Measurements from ENCODE around the gene ZNF511.

DNA sequence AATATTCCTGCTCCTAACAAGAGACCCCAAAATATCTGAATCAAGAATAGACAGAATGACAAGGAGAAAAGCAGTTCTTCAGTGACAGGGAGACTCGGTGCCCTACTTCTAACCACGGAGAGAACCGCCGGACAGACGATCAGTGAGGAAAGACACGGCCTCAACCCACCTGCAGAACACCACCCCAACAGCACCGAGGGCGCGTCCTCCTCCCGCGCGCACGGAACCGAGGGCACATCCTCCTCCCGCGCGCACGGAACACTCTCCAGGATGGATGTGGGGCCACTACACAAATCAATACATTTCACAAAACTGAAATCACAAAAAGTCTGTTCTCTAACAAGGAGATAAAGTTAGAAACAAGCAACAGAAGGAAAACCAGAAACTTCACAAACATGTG lies 22.3 kb upstream of the ZNF511 start:
- no peak for TF ChIP-seq EZH2phosphoT487 (IDR thresholded peaks at IDR 0.05; ENCODE audit: borderline replicate concordance, low read length)
- TF ChIP-seq CTCF (IDR thresholded peaks at IDR 0.05; ENCODE audit: low read depth, low read length, poor library complexity, severe bottlenecking): no peak

All from DOHH2 (cell line).